HL-60 (cell line): ENCODE data around the gene MEIOB.

ENCODE experiments used
- CTCF ChIP-seq: IDR thresholded peaks from one replicate; pipeline ENCODE4 v1.5.1; 2011; ENCODE audit warnings: low read length, control low read depth, inconsistent platforms; ENCODE audit not compliant: insufficient read depth
- POLR2AphosphoS5 ChIP-seq: IDR thresholded peaks from 2 replicates; pipeline ENCODE4 v1.6.1; 2012; ENCODE audit warnings: low read depth
- REST ChIP-seq: IDR thresholded peaks from 2 replicates; pipeline ENCODE4 v1.6.1; 2012; ENCODE audit warnings: low read depth; ENCODE audit not compliant: insufficient replicate concordance

- no peak for TF ChIP-seq REST
- no peak for TF ChIP-seq CTCF
- TF ChIP-seq POLR2AphosphoS5: no peak
These were observed 83.3 kb downstream of the MEIOB start for GRCh38 chr16:1788708-1789100.
